Fibroblast of peridontal ligament (primary cell): ENCODE data around the gene FAM217B.
A peak's percentile ranks its signal among the peaks of the same experiment; 100 is the strongest.

Source experiments
- DNase-seq: peaks from one replicate; pipeline ENCODE4 v3.0.0-alpha.2; 2010; ENCODE audit errors: extremely low read depth

FAM217B gene

GRCh38 chr20:59976156-59976782 lies 36.1 kb downstream of the FAM217B start:
- peak; percentile 3 for DNase-seq

- DNase-seq = no peak
Observed at GRCh38 chr20:59977086-59977485, 36.9 kb downstream of the FAM217B start.

GRCh38 chr20:59983076-59983475 lies 42.9 kb downstream of the FAM217B start:
- no peak for DNase-seq

GRCh38 chr20:59984541-59984940 lies 44.4 kb downstream of the FAM217B start:
- DNase-seq = no peak

GRCh38 chr20:59985164-59985563 lies 45.0 kb downstream of the FAM217B start:
- DNase-seq = no peak

GRCh38 chr20:59985864-59986263 lies 45.7 kb downstream of the FAM217B start:
- DNase-seq = no peak

- DNase-seq = no peak
Observed at GRCh38 chr20:59987135-59987534, 46.9 kb downstream of the FAM217B start.

GRCh38 chr20:59988141-59988540 lies 48.0 kb downstream of the FAM217B start:
- no peak for DNase-seq

GRCh38 chr20:59992526-59993084 lies 52.4 kb downstream of the FAM217B start:
- no peak for DNase-seq

GRCh38 chr20:59993736-59994430 lies 53.7 kb downstream of the FAM217B start:
- no peak for DNase-seq

- DNase-seq = no peak
Observed at GRCh38 chr20:59994697-59995122, 54.5 kb downstream of the FAM217B start.

GRCh38 chr20:59996108-59996507 lies 55.9 kb downstream of the FAM217B start:
- DNase-seq = no peak

GRCh38 chr20:59997896-59998295 lies 57.7 kb downstream of the FAM217B start:
- no peak for DNase-seq
